H9 (cell line): Measurements from ENCODE around the gene SOCS7. TPM values are rescaled to one million over a fixed set of nuclear protein-coding genes. Genes with fewer than 3 reads are reported as not detected.
A peak's percentile ranks its signal among the peaks of the same experiment; 100 is the strongest.

Experiments
- DNase-seq: peaks from one replicate; pipeline ENCODE4 v3.0.0-alpha.2; 2017
- H2AFZ ChIP-seq: one replicate; pipeline ENCODE4 v1.6.1; 2013; ENCODE audit warnings: mild to moderate bottlenecking, low read length, control low read depth, moderate library complexity
- H2AK5ac ChIP-seq: 2 replicates; pipeline ENCODE4 v1.6.1; 2013; ENCODE audit warnings: low read length, control low read depth, mixed read lengths; ENCODE audit not compliant: insufficient read length
- H2BK120ac ChIP-seq: one replicate; pipeline ENCODE4 v1.6.1; 2013; ENCODE audit warnings: low read depth, mild to moderate bottlenecking, low read length, control low read depth, inconsistent platforms; ENCODE audit not compliant: poor library complexity, severe bottlenecking
- H2BK12ac ChIP-seq: 2 replicates; pipeline ENCODE4 v1.6.1; 2013; ENCODE audit warnings: low read length, control low read depth, mixed read lengths, low read depth; ENCODE audit not compliant: insufficient read length
- H2BK15ac ChIP-seq: 2 replicates; pipeline ENCODE4 v1.6.1; 2013; ENCODE audit warnings: low read depth, low read length, control low read depth
- H2BK20ac ChIP-seq: one replicate; pipeline ENCODE4 v1.6.1; 2013; ENCODE audit warnings: low read depth, mild to moderate bottlenecking, low read length, control low read depth, inconsistent platforms; ENCODE audit not compliant: poor library complexity, severe bottlenecking
- H2BK5ac ChIP-seq: 2 replicates; pipeline ENCODE4 v1.6.1; 2013; ENCODE audit warnings: low read length, control low read depth, mixed read lengths; ENCODE audit not compliant: insufficient read length
- H3K14ac ChIP-seq: 2 replicates; pipeline ENCODE4 v1.6.1; 2013; ENCODE audit warnings: low read length, control low read depth; ENCODE audit not compliant: insufficient read depth
- H3K18ac ChIP-seq: 2 replicates; pipeline ENCODE4 v1.6.1; 2013; ENCODE audit warnings: low read depth, mild to moderate bottlenecking, mixed read lengths, low read length, control low read depth; ENCODE audit not compliant: insufficient read length
- H3K23ac ChIP-seq: 2 replicates; pipeline ENCODE4 v1.6.1; 2013; ENCODE audit warnings: low read length, control low read depth, mixed read lengths, low read depth; ENCODE audit not compliant: insufficient read length
- H3K23me2 ChIP-seq: 2 replicates; pipeline ENCODE4 v1.6.1; 2013; ENCODE audit warnings: low read depth, mild to moderate bottlenecking, mixed read lengths, low read length, control low read depth; ENCODE audit not compliant: insufficient read length, poor library complexity, severe bottlenecking
- H3K27ac ChIP-seq: 2 replicates; pipeline ENCODE4 v1.5.1; 2013; ENCODE audit warnings: low read length, control low read depth, mixed read lengths, low read depth; ENCODE audit not compliant: insufficient read length
- H3K27me3 ChIP-seq: 2 replicates; pipeline ENCODE4 v1.6.1; 2013; ENCODE audit warnings: low read length, control low read depth, inconsistent platforms; ENCODE audit not compliant: insufficient read depth
- H3K4ac ChIP-seq: 2 replicates; pipeline ENCODE4 v1.6.1; 2013; ENCODE audit warnings: low read depth, mild to moderate bottlenecking, control low read depth, inconsistent platforms, low read length, moderate library complexity
- H3K4me1 ChIP-seq: 2 replicates; pipeline ENCODE4 v1.6.1; 2013; ENCODE audit warnings: low read length, control low read depth, inconsistent platforms; ENCODE audit not compliant: insufficient read depth
- H3K4me2 ChIP-seq: 2 replicates; pipeline ENCODE4 v1.6.1; 2013; ENCODE audit warnings: low read length, control low read depth, mixed read lengths; ENCODE audit not compliant: insufficient read length, insufficient read depth
- H3K56ac ChIP-seq: 2 replicates; pipeline ENCODE4 v1.6.1; 2013; ENCODE audit warnings: low read depth, mild to moderate bottlenecking, mixed read lengths, low read length, control low read depth; ENCODE audit not compliant: insufficient read length
- H3K79me1 ChIP-seq: 2 replicates; pipeline ENCODE4 v1.6.1; 2013; ENCODE audit warnings: low read depth, mild to moderate bottlenecking, moderate library complexity, low read length, control low read depth, inconsistent platforms; ENCODE audit not compliant: insufficient read depth, poor library complexity, severe bottlenecking
- H3K79me2 ChIP-seq: 2 replicates; pipeline ENCODE4 v1.6.1; 2013; ENCODE audit warnings: low read length, control low read depth, inconsistent platforms; ENCODE audit not compliant: insufficient read depth
- H3K9ac ChIP-seq: 2 replicates; pipeline ENCODE4 v1.6.1; 2013; ENCODE audit warnings: low read length, control low read depth, mixed read lengths; ENCODE audit not compliant: insufficient read length; ENCODE audit errors: extremely low read depth
- H3K9me3 ChIP-seq: one replicate; pipeline ENCODE4 v1.6.1; 2013; ENCODE audit warnings: low read depth, low read length, inconsistent platforms; ENCODE audit not compliant: control insufficient read depth
- H3T11ph ChIP-seq: one replicate; pipeline ENCODE4 v1.6.1; 2013; ENCODE audit warnings: mild to moderate bottlenecking, low read length, control low read depth, inconsistent platforms
- H4K20me1 ChIP-seq: one replicate; pipeline ENCODE4 v1.6.1; 2013; ENCODE audit not compliant: control insufficient read depth, insufficient read length, insufficient read depth
- H4K5ac ChIP-seq: 2 replicates; pipeline ENCODE4 v1.6.1; 2013; ENCODE audit warnings: low read depth, mild to moderate bottlenecking, mixed read lengths, low read length, control low read depth; ENCODE audit not compliant: insufficient read length
- H4K8ac ChIP-seq: replicated peaks from 2 replicates; pipeline ENCODE4 v1.6.1; 2013; ENCODE audit warnings: low read length, control low read depth, mixed read lengths, low read depth; ENCODE audit not compliant: insufficient read length
- H4K91ac ChIP-seq: 2 replicates; pipeline ENCODE4 v1.6.1; 2013; ENCODE audit warnings: low read depth, mild to moderate bottlenecking, moderate library complexity, mixed read lengths, low read length, control low read depth; ENCODE audit not compliant: insufficient read length
- H3K27ac Mint-ChIP-seq, 3 experiments: 2 replicates in 2 of 3; 3 replicates in 1 of 3; pipeline ENCODE4 v1.8.0; 2020 to 2021; ENCODE audit warnings: mixed read lengths in 3 of 3, mild to moderate bottlenecking in 1 of 3, moderate library complexity in 1 of 3
- H3K27me3 Mint-ChIP-seq: 2 replicates; pipeline ENCODE4 v1.8.0; 2021; ENCODE audit warnings: low read depth, mild to moderate bottlenecking, moderate library complexity, mixed read lengths
- H3K36me3 Mint-ChIP-seq, 3 experiments: 2 replicates in 2 of 3; 3 replicates in 1 of 3; pipeline ENCODE4 v1.8.0; 2020 to 2021; ENCODE audit warnings: low read depth in 3 of 3, mixed read lengths in 3 of 3; ENCODE audit not compliant: insufficient read depth in 1 of 3
- H3K4me1 Mint-ChIP-seq, 2 experiments: 2 replicates each; pipeline ENCODE4 v1.8.0; 2020; ENCODE audit warnings: mixed read lengths in 2 of 2
- H3K4me3 Mint-ChIP-seq, 2 experiments: 2 replicates in 1 of 2; 3 replicates in 1 of 2; pipeline ENCODE4 v1.8.0; 2020 to 2021; ENCODE audit warnings: mild to moderate bottlenecking in 2 of 2, mixed read lengths in 2 of 2, moderate library complexity in 1 of 2
- H3K9me3 Mint-ChIP-seq, 2 experiments: 2 replicates in 1 of 2; 3 replicates in 1 of 2; pipeline ENCODE4 v1.8.0; 2020; ENCODE audit warnings: mild to moderate bottlenecking in 2 of 2, mixed read lengths in 2 of 2, moderate library complexity in 1 of 2
- WGBS: extraction: QIAGEN DNeasy Blood & Tissue Kit; methylation state at CpG from one replicate; pipeline ENCODE4 v1.1.7; 2013; ENCODE audit warnings: missing lambda C conversion rate, low lambda C conversion rate, mixed read lengths; ENCODE audit not compliant: insufficient read length; ENCODE audit errors: extremely low coverage; 5-methylcytosine and 5-hydroxymethylcytosine counted together
- total RNA-seq: library from RNA; stranded (reverse); gene quantifications from 2 replicates; pipeline ENCODE4 v1.2.1, GENCODE V29; 2021
- TF ChIP-seq, protein P1 (sequence below): fragments of 200-600 bp; sonication (generic); conservative IDR thresholded peaks from 3 replicates; pipeline ENCODE4 v1.8.0; 2021; ENCODE audit warnings: antibody characterized with exemption, mild to moderate bottlenecking

The SOCS7 gene
- total RNA-seq, 1 experiment from 2014 or later: 31.0 TPM

GRCh38 chr17:38453951-38454421, 102.3 kb downstream of the SOCS7 start:
- peaks cover 2% of the 10 kb centered on the region for H3K79me1 ChIP-seq
- H3K27ac Mint-ChIP-seq: peak overlapping the region in 1 of 3 experiments; percentile 57; a peak in 1 of 7 replicates
- no peaks in the 10 kb centered on the region for H3K27me3 ChIP-seq
- no peak overlapping the region for H2AK5ac ChIP-seq
- no peak overlapping the region for H3K18ac ChIP-seq
- no peak overlapping the region for H2BK12ac ChIP-seq
- no peak overlapping the region for H3T11ph ChIP-seq
- no peak overlapping the region for H3K27ac ChIP-seq
- H3K4ac ChIP-seq: no peak overlapping the region
- no peaks in the 10 kb centered on the region; the same call in 1 of the 2 replicates for H3K27me3 Mint-ChIP-seq
- no peak overlapping the region for H2BK5ac ChIP-seq
- no CpG with 5 or more reads among the region's 44 CpGs for WGBS
- H2AFZ ChIP-seq: no peak overlapping the region
- H4K20me1 ChIP-seq: no peaks in the 10 kb centered on the region
- H2BK120ac ChIP-seq: no peak overlapping the region
- H3K4me1 Mint-ChIP-seq: peaks cover 61 to 70% of the 10 kb centered on the region in 2 experiments
- H2BK20ac ChIP-seq: no peak overlapping the region
- peak overlapping the region; percentile 69 to 75 for H3K4me3 Mint-ChIP-seq
- H3K23ac ChIP-seq: no peak overlapping the region
- no peak overlapping the region for H4K91ac ChIP-seq
- H2BK15ac ChIP-seq: no peak overlapping the region
- H3K4me1 ChIP-seq: peaks cover 26% of the 10 kb centered on the region
- H3K9me3 Mint-ChIP-seq: no peaks in the 10 kb centered on the region
- no peak overlapping the region for H4K5ac ChIP-seq
- H3K56ac ChIP-seq: no peak overlapping the region
- H4K8ac ChIP-seq: no peak overlapping the region
- H3K14ac ChIP-seq: peak overlapping the region; percentile 43; the same call in 1 of the 2 replicates
- peaks cover 5 to 18% (median 6%) of the 10 kb centered on the region in 3 experiments for H3K36me3 Mint-ChIP-seq
- no peak for DNase-seq
- H3K9ac ChIP-seq: no peak overlapping the region
- peak overlapping the region; percentile 57 for H3K4me2 ChIP-seq
- TF ChIP-seq, protein P1, sequence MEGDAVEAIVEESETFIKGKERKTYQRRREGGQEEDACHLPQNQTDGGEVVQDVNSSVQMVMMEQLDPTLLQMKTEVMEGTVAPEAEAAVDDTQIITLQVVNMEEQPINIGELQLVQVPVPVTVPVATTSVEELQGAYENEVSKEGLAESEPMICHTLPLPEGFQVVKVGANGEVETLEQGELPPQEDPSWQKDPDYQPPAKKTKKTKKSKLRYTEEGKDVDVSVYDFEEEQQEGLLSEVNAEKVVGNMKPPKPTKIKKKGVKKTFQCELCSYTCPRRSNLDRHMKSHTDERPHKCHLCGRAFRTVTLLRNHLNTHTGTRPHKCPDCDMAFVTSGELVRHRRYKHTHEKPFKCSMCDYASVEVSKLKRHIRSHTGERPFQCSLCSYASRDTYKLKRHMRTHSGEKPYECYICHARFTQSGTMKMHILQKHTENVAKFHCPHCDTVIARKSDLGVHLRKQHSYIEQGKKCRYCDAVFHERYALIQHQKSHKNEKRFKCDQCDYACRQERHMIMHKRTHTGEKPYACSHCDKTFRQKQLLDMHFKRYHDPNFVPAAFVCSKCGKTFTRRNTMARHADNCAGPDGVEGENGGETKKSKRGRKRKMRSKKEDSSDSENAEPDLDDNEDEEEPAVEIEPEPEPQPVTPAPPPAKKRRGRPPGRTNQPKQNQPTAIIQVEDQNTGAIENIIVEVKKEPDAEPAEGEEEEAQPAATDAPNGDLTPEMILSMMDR: no peak
- H3K9me3 ChIP-seq: no peaks in the 10 kb centered on the region
- H3K79me2 ChIP-seq: peaks cover 26% of the 10 kb centered on the region; the same call in 1 of the 2 replicates
- H3K23me2 ChIP-seq: peaks cover 19% of the 10 kb centered on the region
